ENCODE results near the gene MTX1.

Gene MTX1

GRCh38 chr1:155261852-155262673 is 53.6 kb downstream of the MTX1 start, which contains the start of gene SCAMP3:
Gene SCAMP3 (minus strand): TSS chr1:155262360. CDS start chr1:155262151, 209 bp downstream.
- DNase-seq (ENCODE audit: low spot score), result peak; percentile 97

GRCh38 chr1:155263067-155263466 is 54.6 kb downstream of the MTX1 start:
- DNase-seq (ENCODE audit: low spot score), result no peak

All from AG08396 (cell line).